WI38 (cell line): ENCODE results near the gene AKAP12.
"Not testable (repeated sequence)": the region's sequence is repeated elsewhere in the genome, so short reads cannot be mapped to it uniquely, and the experiment has no call there.

Experiments used
- H3K4me3 ChIP-seq: 2 replicates; pipeline ENCODE4 v1.5.1; 2011; ENCODE audit warnings: low read depth, mild to moderate bottlenecking, control low read depth, low read length
- CTCF ChIP-seq: IDR thresholded peaks from 2 replicates; pipeline ENCODE4 v1.5.1; 2012; ENCODE audit warnings: low read depth, mild to moderate bottlenecking, control low read depth, low read length

AKAP12 gene

GRCh38 chr6:151335930-151336329 is 96.2 kb downstream of the AKAP12 start:
- no peak for TF ChIP-seq CTCF
- H3K4me3 ChIP-seq, result no peak overlapping the region

- no peak for TF ChIP-seq CTCF
- no peak overlapping the region for H3K4me3 ChIP-seq
Measured at GRCh38 chr6:151338651-151339200, 99.0 kb downstream of the AKAP12 start.

GRCh38 chr6:151339369-151339768 is 99.6 kb downstream of the AKAP12 start:
- no peak for TF ChIP-seq CTCF
- no peak overlapping the region for H3K4me3 ChIP-seq

- TF ChIP-seq CTCF, result no peak
- H3K4me3 ChIP-seq, result no peak overlapping the region
Measured at GRCh38 chr6:151340219-151340978, 100.6 kb downstream of the AKAP12 start.

- no peak for TF ChIP-seq CTCF
- no peak overlapping the region for H3K4me3 ChIP-seq
Measured at GRCh38 chr6:151341476-151342195, 101.9 kb downstream of the AKAP12 start.

GRCh38 chr6:151342750-151343149 is 103.0 kb downstream of the AKAP12 start:
- H3K4me3 ChIP-seq, result not testable (repeated sequence)

- H3K4me3 ChIP-seq, result no peak overlapping the region
- TF ChIP-seq CTCF, result no peak
Measured at GRCh38 chr6:151349651-151350270, 110.0 kb downstream of the AKAP12 start.
